Calu3 (cell line): Measurements from ENCODE around the gene KIR2DL3. TPM values are rescaled to one million over a fixed set of nuclear protein-coding genes. Genes with fewer than 3 reads are reported as not detected.
"Not testable (repeated sequence)": the region's sequence is repeated elsewhere in the genome, so short reads cannot be mapped to it uniquely, and the experiment has no call there.

Source experiments
- BruUV-seq: library from RNA; stranded (reverse); fragments of 400-500 nt; replicated peaks from 2 replicates; lab custom pipeline; 2021; lab: Mats Ljungman, UMichigan
- CTCF ChIA-PET: fragments of 300-600 bp; sonication (Branson Sonifier 250); formaldehyde crosslinking; loops from one replicate; lab custom pipeline; 2022; ENCODE audit warnings: antibody characterized with exemption; lab: Charles Lee
- DNase-seq: peaks from one replicate; pipeline ENCODE4 v3.0.0; 2022
- H3K27ac Mint-ChIP-seq: one replicate; pipeline ENCODE4 v1.8.0; 2022; ENCODE audit warnings: mixed read lengths; ENCODE audit not compliant: unreplicated experiment
- H3K27me3 Mint-ChIP-seq: one replicate; pipeline ENCODE4 v1.8.0; 2022; ENCODE audit warnings: mixed read lengths; ENCODE audit not compliant: unreplicated experiment
- H3K36me3 Mint-ChIP-seq: one replicate; pipeline ENCODE4 v1.8.0; 2022; ENCODE audit warnings: mild to moderate bottlenecking, moderate library complexity, mixed read lengths; ENCODE audit not compliant: insufficient read depth, unreplicated experiment
- H3K4me1 Mint-ChIP-seq: one replicate; pipeline ENCODE4 v1.8.0; 2022; ENCODE audit warnings: mild to moderate bottlenecking, low read depth, mixed read lengths; ENCODE audit not compliant: unreplicated experiment
- H3K4me3 Mint-ChIP-seq: one replicate; pipeline ENCODE4 v1.8.0; 2022; ENCODE audit warnings: mild to moderate bottlenecking, low read depth, moderate library complexity, mixed read lengths; ENCODE audit not compliant: unreplicated experiment
- H3K9me3 Mint-ChIP-seq: one replicate; pipeline ENCODE4 v1.8.0; 2022; ENCODE audit warnings: low read depth, mixed read lengths; ENCODE audit not compliant: unreplicated experiment
- intact Hi-C: fragments of 100-400 bp; cut with micrococcal nuclease; formaldehyde crosslinking; loops from one replicate; pipeline ENCODE4 v1.10.0; 2022; ENCODE audit not compliant: unreplicated experiment
- total RNA-seq: library from RNA; stranded (reverse); gene quantifications from 2 replicates; pipeline ENCODE4 v1.2.3, GENCODE V29; 2022
- TF ChIP-seq, protein P1 (sequence below): fragments of 200-600 bp; IDR thresholded peaks from one replicate; pipeline ENCODE4 v1.8.0; 2022; ENCODE audit warnings: antibody characterized with exemption; ENCODE audit not compliant: unreplicated experiment

The KIR2DL3 gene
- total RNA-seq, 1 experiment from 2014 or later: not detected

GRCh38 chr19:54696766-54697165, 41.5 kb upstream of the KIR2DL3 start:
- Mint-ChIP-seq H3K4me1 (no peaks in the 10 kb centered on the region), H3K36me3 (no peaks in the 10 kb centered on the region), H3K27ac (no peak overlapping the region), H3K4me3 (no peak overlapping the region), H3K27me3 (peaks cover 72% of the 10 kb centered on the region), H3K9me3 (peaks cover 5% of the 10 kb centered on the region)
- intact Hi-C loops: no loop called here
- no peak for DNase-seq
- CTCF ChIA-PET: no interaction called here
- BruUV-seq: no TSS peak
- TF ChIP-seq, protein P1, sequence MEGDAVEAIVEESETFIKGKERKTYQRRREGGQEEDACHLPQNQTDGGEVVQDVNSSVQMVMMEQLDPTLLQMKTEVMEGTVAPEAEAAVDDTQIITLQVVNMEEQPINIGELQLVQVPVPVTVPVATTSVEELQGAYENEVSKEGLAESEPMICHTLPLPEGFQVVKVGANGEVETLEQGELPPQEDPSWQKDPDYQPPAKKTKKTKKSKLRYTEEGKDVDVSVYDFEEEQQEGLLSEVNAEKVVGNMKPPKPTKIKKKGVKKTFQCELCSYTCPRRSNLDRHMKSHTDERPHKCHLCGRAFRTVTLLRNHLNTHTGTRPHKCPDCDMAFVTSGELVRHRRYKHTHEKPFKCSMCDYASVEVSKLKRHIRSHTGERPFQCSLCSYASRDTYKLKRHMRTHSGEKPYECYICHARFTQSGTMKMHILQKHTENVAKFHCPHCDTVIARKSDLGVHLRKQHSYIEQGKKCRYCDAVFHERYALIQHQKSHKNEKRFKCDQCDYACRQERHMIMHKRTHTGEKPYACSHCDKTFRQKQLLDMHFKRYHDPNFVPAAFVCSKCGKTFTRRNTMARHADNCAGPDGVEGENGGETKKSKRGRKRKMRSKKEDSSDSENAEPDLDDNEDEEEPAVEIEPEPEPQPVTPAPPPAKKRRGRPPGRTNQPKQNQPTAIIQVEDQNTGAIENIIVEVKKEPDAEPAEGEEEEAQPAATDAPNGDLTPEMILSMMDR: no peak

GRCh38 chr19:54697716-54698115, 40.6 kb upstream of the KIR2DL3 start:
- H3K36me3 Mint-ChIP-seq, H3K4me1 Mint-ChIP-seq, BruUV-seq, DNase-seq, H3K9me3 Mint-ChIP-seq, intact Hi-C loops, H3K4me3 Mint-ChIP-seq, H3K27ac Mint-ChIP-seq: not testable (repeated sequence)
- CTCF ChIA-PET: interaction anchor here (1.0 kb wide), 1 partner anchor 24 kb away, joined by 3 read pairs; no protein-coding TSS in a partner anchor
- H3K27me3 Mint-ChIP-seq: peaks cover 66% of the 10 kb centered on the region

DNA sequence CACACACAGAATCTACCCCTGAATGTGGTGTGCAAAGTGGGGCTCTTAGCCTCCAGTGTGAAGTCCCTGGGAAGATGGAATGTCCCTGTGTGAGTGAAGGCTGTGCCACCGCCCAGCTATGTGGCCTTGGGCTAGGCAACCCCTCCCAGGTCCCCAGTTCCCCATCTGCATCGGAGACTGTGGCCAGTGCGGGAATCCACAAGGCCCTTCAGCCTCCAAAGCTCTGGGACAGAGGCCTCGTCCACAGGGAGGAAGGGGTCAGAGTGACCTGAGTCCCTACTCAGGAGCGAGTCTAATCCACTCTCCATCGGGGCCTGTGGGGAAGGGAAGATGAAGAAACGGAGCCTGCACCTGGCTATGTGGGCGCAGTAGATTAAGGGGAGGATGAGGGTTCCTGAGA, 33.4 kb upstream of the KIR2DL3 start:
- intact Hi-C loops: no loop called here
- no peaks in the 10 kb centered on the region for H3K9me3 Mint-ChIP-seq
- H3K27me3 Mint-ChIP-seq: peaks cover 72% of the 10 kb centered on the region
- TF ChIP-seq, protein P1: no peak
- no peak for DNase-seq
- no peak overlapping the region for H3K27ac Mint-ChIP-seq
- H3K4me1 Mint-ChIP-seq: no peaks in the 10 kb centered on the region
- H3K4me3 Mint-ChIP-seq: no peak overlapping the region
- H3K36me3 Mint-ChIP-seq: no peaks in the 10 kb centered on the region
- CTCF ChIA-PET: no interaction called here
- no TSS peak for BruUV-seq

GRCh38 chr19:54707962-54708361, 30.4 kb upstream of the KIR2DL3 start:
- no TSS peak for BruUV-seq
- intact Hi-C loops: no loop called here
- peaks cover 1% of the 10 kb centered on the region for H3K9me3 Mint-ChIP-seq
- no peak for DNase-seq
- CTCF ChIA-PET: no interaction called here
- peaks cover 57% of the 10 kb centered on the region for H3K27me3 Mint-ChIP-seq
- H3K36me3 Mint-ChIP-seq: no peaks in the 10 kb centered on the region
- TF ChIP-seq, protein P1: no peak
- H3K4me3 Mint-ChIP-seq: no peak overlapping the region
- H3K27ac Mint-ChIP-seq: no peak overlapping the region
- no peaks in the 10 kb centered on the region for H3K4me1 Mint-ChIP-seq

- H3K27ac Mint-ChIP-seq: no peak overlapping the region
- H3K9me3 Mint-ChIP-seq: peaks cover 5% of the 10 kb centered on the region
- no peaks in the 10 kb centered on the region for H3K4me1 Mint-ChIP-seq
- H3K4me3 Mint-ChIP-seq: no peak overlapping the region
- no TSS peak for BruUV-seq
- peaks cover 49% of the 10 kb centered on the region for H3K27me3 Mint-ChIP-seq
- H3K36me3 Mint-ChIP-seq: no peaks in the 10 kb centered on the region
- TF ChIP-seq, protein P1: no peak
- intact Hi-C loops: no loop called here
- DNase-seq: no peak
- CTCF ChIA-PET: no interaction called here
These were observed 29.5 kb upstream of the KIR2DL3 start for GRCh38 chr19:54708781-54709180.
